Duodenal mucosa (tissue), 2 donors: ENCODE data around the gene MORF4L2.
A peak's percentile ranks its signal among the peaks of the same experiment; 100 is the strongest.

Experiments
- H3K27ac ChIP-seq: one replicate; pipeline ENCODE4 v1.7.0; 2013; ENCODE audit warnings: low read depth, low read length
- H3K27me3 ChIP-seq, 2 donors: one replicate each; pipeline ENCODE4 v1.7.0; 2013; ENCODE audit warnings: low read length in 2 of 2, control low read depth in 1 of 2; ENCODE audit not compliant: insufficient read depth in 2 of 2, control insufficient read depth in 1 of 2
- H3K36me3 ChIP-seq, 2 donors: one replicate each; pipeline ENCODE4 v1.7.0; 2013; ENCODE audit warnings: low read length in 2 of 2, control low read depth in 1 of 2; ENCODE audit not compliant: insufficient read depth in 2 of 2, control insufficient read depth in 1 of 2
- H3K4me1 ChIP-seq, 2 donors: one replicate each; pipeline ENCODE4 v1.7.0; 2013; ENCODE audit warnings: low read length in 2 of 2, control low read depth in 1 of 2; ENCODE audit not compliant: insufficient read depth in 2 of 2, control insufficient read depth in 1 of 2
- H3K4me3 ChIP-seq, 2 donors: one replicate each; pipeline ENCODE4 v1.7.0; 2013; ENCODE audit warnings: low read length in 2 of 2, low read depth in 1 of 2
- H3K9ac ChIP-seq, 2 donors: one replicate each; pipeline ENCODE4 v1.7.0; 2013; ENCODE audit warnings: low read length in 2 of 2, low read depth in 1 of 2
- H3K9me3 ChIP-seq, 2 donors: one replicate each; pipeline ENCODE4 v1.7.0; 2013; ENCODE audit warnings: low read length in 2 of 2, control low read depth in 1 of 2; ENCODE audit not compliant: control insufficient read depth in 1 of 2

Gene MORF4L2

GRCh38 chrX:103716962-103717361 is 30.5 kb upstream of the MORF4L2 start:
- Histone ChIP-seq H3K36me3 (no peaks in the 10 kb centered on the region), H3K4me3 (no peak overlapping the region), H3K4me1 (peaks cover 10 to 11% of the 10 kb centered on the region in 2 donors), H3K9me3 (no peaks in the 10 kb centered on the region), H3K9ac (no peak overlapping the region), H3K27me3 (no peaks in the 10 kb centered on the region), H3K27ac (no peak overlapping the region)

- Histone ChIP-seq H3K27me3 (no peaks in the 10 kb centered on the region), H3K9ac (no peak within 1 kb of the TSS), H3K4me1 (peaks cover 0 to under 1% of the 10 kb centered on the region in 2 donors), H3K27ac (no peak within 1 kb of the TSS), H3K4me3 (no peak within 1 kb of the TSS), H3K36me3 (no peaks in the 10 kb centered on the region), H3K9me3 (no peaks in the 10 kb centered on the region)
Observed at GRCh38 chrX:103710609-103711008, 24.1 kb upstream of the MORF4L2 start, which contains the start of gene TMEM31. TMEM31 (plus strand) TSS chrX:103710909; CDS start chrX:103712259, 1,350 bp downstream.

GRCh38 chrX:103704863-103705262 is 18.4 kb upstream of the MORF4L2 start:
- no peak overlapping the region for H3K9ac ChIP-seq
- H3K4me3 ChIP-seq, result no peak overlapping the region
- no peaks in the 10 kb centered on the region for H3K9me3 ChIP-seq
- no peaks in the 10 kb centered on the region for H3K4me1 ChIP-seq
- no peaks in the 10 kb centered on the region for H3K36me3 ChIP-seq
- H3K27me3 ChIP-seq, result no peaks in the 10 kb centered on the region
- H3K27ac ChIP-seq, result no peak overlapping the region

GRCh38 chrX:103699243-103699642 is 12.7 kb upstream of the MORF4L2 start:
- no peaks in the 10 kb centered on the region for H3K9me3 ChIP-seq
- no peaks in the 10 kb centered on the region for H3K4me1 ChIP-seq
- H3K27me3 ChIP-seq, result no peaks in the 10 kb centered on the region
- no peaks in the 10 kb centered on the region for H3K36me3 ChIP-seq
- no peak overlapping the region for H3K9ac ChIP-seq
- H3K27ac ChIP-seq, result no peak overlapping the region
- H3K4me3 ChIP-seq, result no peak overlapping the region

- H3K27ac ChIP-seq, result no peak overlapping the region
- H3K27me3 ChIP-seq, result no peaks in the 10 kb centered on the region
- no peaks in the 10 kb centered on the region for H3K9me3 ChIP-seq
- H3K4me1 ChIP-seq, result no peaks in the 10 kb centered on the region
- H3K9ac ChIP-seq, result no peak overlapping the region
- no peaks in the 10 kb centered on the region for H3K36me3 ChIP-seq
- H3K4me3 ChIP-seq, result no peak overlapping the region
Observed at GRCh38 chrX:103697687-103698086, 11.2 kb upstream of the MORF4L2 start.

- Histone ChIP-seq H3K27ac (no peak overlapping the region), H3K27me3 (no peaks in the 10 kb centered on the region), H3K4me3 (no peak overlapping the region)
Observed at GRCh38 chrX:103691059-103691458, 4.6 kb upstream of the MORF4L2 start.

GRCh38 chrX:103688946-103689345 is 2.4 kb upstream of the MORF4L2 start:
- Histone ChIP-seq H3K9ac (no peak overlapping the region), H3K9me3 (no peaks in the 10 kb centered on the region), H3K4me3 (no peak overlapping the region), H3K36me3 (peaks cover 0 to 8% of the 10 kb centered on the region in 2 donors), H3K4me1 (peaks cover 0 to 11% of the 10 kb centered on the region in 2 donors), H3K27ac (no peak overlapping the region), H3K27me3 (no peaks in the 10 kb centered on the region)

More at GRCh38 chrX:103691059-103691458, 4.6 kb upstream of the MORF4L2 start:
- Histone ChIP-seq H3K4me1 (peaks cover 0 to 6% of the 10 kb centered on the region in 2 donors), H3K9ac (no peak overlapping the region), H3K9me3 (no peaks in the 10 kb centered on the region), H3K36me3 (no peaks in the 10 kb centered on the region)

- peak overlapping the region; percentile 74 to 87 for H3K4me3 ChIP-seq
- H3K27me3 ChIP-seq, result no peaks in the 10 kb centered on the region
- no peaks in the 10 kb centered on the region for H3K9me3 ChIP-seq
- peaks cover 0 to 13% of the 10 kb centered on the region in 2 donors for H3K36me3 ChIP-seq
- H3K9ac ChIP-seq, result peak overlapping the region; percentile 79 to 97
- H3K27ac ChIP-seq, result peak overlapping the region; percentile 96
- H3K4me1 ChIP-seq, result peaks cover 0 to 11% of the 10 kb centered on the region in 2 donors
Observed at GRCh38 chrX:103687696-103688201, 1.2 kb upstream of the MORF4L2 start.

- no peaks in the 10 kb centered on the region for H3K9me3 ChIP-seq
- H3K36me3 ChIP-seq, result peaks cover 0 to 13% of the 10 kb centered on the region in 2 donors
- H3K4me1 ChIP-seq, result peaks cover 0 to 11% of the 10 kb centered on the region in 2 donors
- peak overlapping the region; percentile 96 for H3K27ac ChIP-seq
- no peaks in the 10 kb centered on the region for H3K27me3 ChIP-seq
- peak overlapping the region; percentile 79 to 97 for H3K9ac ChIP-seq
- peak overlapping the region; percentile 74 to 87 for H3K4me3 ChIP-seq
Observed at GRCh38 chrX:103687073-103687695, 685 bp upstream of the MORF4L2 start.

GRCh38 chrX:103685396-103685795 is 1.1 kb downstream of the MORF4L2 start:
- Histone ChIP-seq H3K9ac (peak overlapping the region; percentile 75 to 91), H3K4me1 (peaks cover 0 to 11% of the 10 kb centered on the region in 2 donors), H3K27ac (no peak overlapping the region), H3K27me3 (no peaks in the 10 kb centered on the region), H3K4me3 (peak overlapping the region; percentile 74 to 79), H3K36me3 (peaks cover 0 to 24% of the 10 kb centered on the region in 2 donors), H3K9me3 (no peaks in the 10 kb centered on the region)
